Psoas muscle (tissue), 8 donors: ENCODE results near the gene USP20. TPM values are rescaled to one million over a fixed set of nuclear protein-coding genes. Genes with fewer than 3 reads are reported as not detected.

ENCODE experiments used
- ATAC-seq, 4 donors: fragments of 200-7000 bp; cut with Tn5 transposase; one replicate each; pipeline ENCODE4 v1.9.1; 2020; ENCODE audit warnings: moderate library complexity in 3 of 4, mild to moderate bottlenecking in 2 of 4
- DNase-seq, 2 donors: peaks; one replicate each; pipeline ENCODE4 v3.0.0-alpha.2; 2020
- H3K27ac ChIP-seq: fragments of 200-600 bp; one replicate; pipeline ENCODE4 v1.8.0; 2022
- H3K27me3 ChIP-seq, 3 donors: fragments of 200-600 bp in 1 of 3; one replicate each; pipeline versions ENCODE4 v1.6.1 to v1.8.0; 2013 to 2022; ENCODE audit warnings: low read length in 2 of 3, mild to moderate bottlenecking in 2 of 3, moderate library complexity in 1 of 3; ENCODE audit not compliant: insufficient read depth in 3 of 3
- H3K36me3 ChIP-seq, 2 donors: fragments of 200-600 bp in 1 of 2; one replicate each; pipeline versions ENCODE4 v1.6.1 to v1.8.0; 2013 to 2022; ENCODE audit warnings: low read depth in 1 of 2, mild to moderate bottlenecking in 1 of 2, moderate library complexity in 1 of 2; ENCODE audit not compliant: insufficient read depth in 1 of 2
- H3K4me1 ChIP-seq: fragments of 200-600 bp; one replicate; pipeline ENCODE4 v1.8.0; 2022
- H3K4me3 ChIP-seq: fragments of 200-600 bp; one replicate; pipeline ENCODE4 v1.8.0; 2022; ENCODE audit warnings: mild to moderate bottlenecking
- H3K9me3 ChIP-seq: fragments of 200-600 bp; one replicate; pipeline ENCODE4 v1.8.0; 2022
- CTCF ChIP-seq: fragments of 200-600 bp; IDR thresholded peaks from one replicate; pipeline ENCODE4 v1.8.0; 2022; ENCODE audit warnings: antibody characterized with exemption
- WGBS, 3 donors: extraction: QIAGEN DNeasy Blood & Tissue Kit; methylation state at CpG; one replicate each; pipeline versions ENCODE4 v1.1.6 to v1.1.7; 2013; 5-methylcytosine and 5-hydroxymethylcytosine counted together
- intact Hi-C, 2 donors: fragments of 100-400 bp; cut with DNase I; formaldehyde crosslinking; loops; one replicate each; pipeline versions ENCODE4 v1.11.0 to v1.14.2; 2022
- polyA plus RNA-seq, 3 donors: library from polyadenylated mRNA; stranded (reverse); fragments of 200-250 nt; gene quantifications; one replicate each; pipeline ENCODE4 v1.2.3, GENCODE V29; 2013
- total RNA-seq, 4 donors: library from RNA; stranded (reverse); fragmentation: NEBNext Ultra II Directional in 2 of 4; extraction: Animal tissue kit (Norgen Biotek cat#: 25700) in 2 of 4; gene quantifications; one replicate each; pipeline versions ENCODE4 v1.2.1 to v1.2.4, GENCODE V29; 2021 to 2023
- donor health status: healthy with polysubstance abuse.
- donor health status: DM: no; HTN: no; CAD: no; lungs with moderate emphysema.
- donor health status: Bipolar disorder and iron deficiency.
- donor health status: healthy.
- donor health status: DM: yes; HTN: yes; CAD: no.
- donor health status: DM: no; HTN: no; CAD: no.
- donor health status: DM: no; HTN: no; CAD: no.
- donor health status: DM: yes; HTN: yes; CAD: no.

USP20 gene
- total and polyA plus RNA-seq, 7 donors = 9.5 to 18.4 (median 15.2) TPM

- DNase-seq (no peak), ATAC-seq (no peak)
- Histone ChIP-seq H3K36me3 (peaks cover 12 to 62% of the 10 kb centered on the region in 2 donors), H3K9me3 (no peaks in the 10 kb centered on the region), H3K27ac (no peak overlapping the region), H3K4me1 (no peaks in the 10 kb centered on the region), H3K4me3 (no peak overlapping the region), H3K27me3 (no peaks in the 10 kb centered on the region)
- TF ChIP-seq CTCF = no peak
- 63 to 72% (median 65%) methylated on average over 6 of the region's 6 CpGs for WGBS, 3 donors
- intact Hi-C loops = no loop called here
These were observed 8.9 kb upstream of the USP20 start for GRCh38 chr9:129826344-129826743.

- intact Hi-C loops = no loop called here
- H3K27ac ChIP-seq = no peak overlapping the region
- no peak for ATAC-seq
- 84 to 90% (median 89%) methylated on average over 1 of the region's 1 CpG for WGBS, 3 donors
- H3K27me3 ChIP-seq = no peaks in the 10 kb centered on the region
- no peaks in the 10 kb centered on the region for H3K9me3 ChIP-seq
- no peaks in the 10 kb centered on the region for H3K4me1 ChIP-seq
- no peak for DNase-seq
- no peak overlapping the region for H3K4me3 ChIP-seq
- TF ChIP-seq CTCF = no peak
- H3K36me3 ChIP-seq = peaks cover 12 to 62% of the 10 kb centered on the region in 2 donors
These were observed 8.5 kb upstream of the USP20 start for GRCh38 chr9:129826759-129827158.

- no peaks in the 10 kb centered on the region for H3K27me3 ChIP-seq
- no peak for TF ChIP-seq CTCF
- no peak for DNase-seq
- 89 to 92% (median 92%) methylated on average over 9 of the region's 9 CpGs for WGBS, 3 donors
- no peak overlapping the region for H3K4me3 ChIP-seq
- no peaks in the 10 kb centered on the region for H3K9me3 ChIP-seq
- intact Hi-C loops = no loop called here
- no peak for ATAC-seq
- H3K36me3 ChIP-seq = peaks cover 8 to 65% of the 10 kb centered on the region in 2 donors
- no peaks in the 10 kb centered on the region for H3K4me1 ChIP-seq
- H3K27ac ChIP-seq = no peak overlapping the region
These were observed 7.2 kb upstream of the USP20 start for GRCh38 chr9:129828051-129828450.

- Histone ChIP-seq H3K27me3 (no peaks in the 10 kb centered on the region), H3K36me3 (peaks cover 8 to 74% of the 10 kb centered on the region in 2 donors), H3K4me1 (peaks cover 6% of the 10 kb centered on the region), H3K27ac (no peak overlapping the region), H3K9me3 (no peaks in the 10 kb centered on the region), H3K4me3 (no peak overlapping the region)
- DNase-seq (no peak), ATAC-seq (no peak)
- intact Hi-C loops = no loop called here
- TF ChIP-seq CTCF = no peak
- 90 to 95% (median 90%) methylated on average over 10 of the region's 10 CpGs for WGBS, 3 donors
These were observed 6.3 kb upstream of the USP20 start for GRCh38 chr9:129828969-129829368.

- H3K36me3 ChIP-seq = peaks cover 8 to 72% of the 10 kb centered on the region in 2 donors
- no peak overlapping the region for H3K27ac ChIP-seq
- intact Hi-C loops = no loop called here
- no peak for DNase-seq
- H3K4me1 ChIP-seq = peaks cover 22% of the 10 kb centered on the region
- no peaks in the 10 kb centered on the region for H3K27me3 ChIP-seq
- no peak for ATAC-seq
- no peaks in the 10 kb centered on the region for H3K9me3 ChIP-seq
- no peak for TF ChIP-seq CTCF
- H3K4me3 ChIP-seq = no peak overlapping the region
- WGBS, 3 donors = 90 to 100% (median 93%) methylated on average over 1 of the region's 1 CpG
These were observed 2.3 kb upstream of the USP20 start for GRCh38 chr9:129832982-129833381.
